Muscle layer of duodenum (tissue), 2 donors: ENCODE data around the gene NRXN2.
A peak's percentile ranks its signal among the peaks of the same experiment; 100 is the strongest.

Experiments
- H3K27ac ChIP-seq: one replicate; pipeline ENCODE4 v1.7.0; 2013; ENCODE audit warnings: mild to moderate bottlenecking, low read length
- H3K27me3 ChIP-seq: one replicate; pipeline ENCODE4 v1.7.0; 2013; ENCODE audit warnings: low read depth, mild to moderate bottlenecking, control low read depth, low read length
- H3K36me3 ChIP-seq, 2 donors: one replicate each; pipeline ENCODE4 v1.7.0; 2013; ENCODE audit warnings: low read length in 2 of 2, control low read depth in 1 of 2, mild to moderate bottlenecking in 1 of 2; ENCODE audit not compliant: insufficient read depth in 2 of 2, control insufficient read depth in 1 of 2
- H3K4me1 ChIP-seq, 2 donors: one replicate each; pipeline ENCODE4 v1.7.0; 2013; ENCODE audit warnings: low read length in 2 of 2, mild to moderate bottlenecking in 2 of 2, control low read depth in 1 of 2, moderate library complexity in 1 of 2; ENCODE audit not compliant: insufficient read depth in 2 of 2, control insufficient read depth in 1 of 2
- H3K4me3 ChIP-seq, 2 donors: one replicate each; pipeline ENCODE4 v1.7.0; 2013; ENCODE audit warnings: low read length in 2 of 2, low read depth in 1 of 2, mild to moderate bottlenecking in 1 of 2
- H3K9me3 ChIP-seq, 2 donors: one replicate each; pipeline ENCODE4 v1.7.0; 2013; ENCODE audit warnings: low read length in 2 of 2, control low read depth in 1 of 2, mild to moderate bottlenecking in 1 of 2; ENCODE audit not compliant: control insufficient read depth in 1 of 2
- donor health status: healthy.

NRXN2 gene

GRCh38 chr11:64611869-64612646, 110.9 kb downstream of the NRXN2 start:
- Histone ChIP-seq H3K4me3 (no peak overlapping the region), H3K36me3 (no peaks in the 10 kb centered on the region), H3K27ac (no peak overlapping the region), H3K27me3 (no peaks in the 10 kb centered on the region), H3K4me1 (no peaks in the 10 kb centered on the region), H3K9me3 (no peaks in the 10 kb centered on the region)

GRCh38 chr11:64611176-64611575, 111.8 kb downstream of the NRXN2 start:
- H3K36me3 ChIP-seq = no peaks in the 10 kb centered on the region
- H3K27me3 ChIP-seq = no peaks in the 10 kb centered on the region
- H3K27ac ChIP-seq = no peak overlapping the region
- H3K4me1 ChIP-seq = no peaks in the 10 kb centered on the region
- no peaks in the 10 kb centered on the region for H3K9me3 ChIP-seq
- no peak overlapping the region for H3K4me3 ChIP-seq

GRCh38 chr11:64610596-64610995, 112.4 kb downstream of the NRXN2 start:
- Histone ChIP-seq H3K36me3 (no peaks in the 10 kb centered on the region), H3K4me3 (no peak overlapping the region), H3K4me1 (no peaks in the 10 kb centered on the region), H3K27ac (no peak overlapping the region), H3K27me3 (no peaks in the 10 kb centered on the region), H3K9me3 (no peaks in the 10 kb centered on the region)

- Histone ChIP-seq H3K4me3 (no peak overlapping the region), H3K9me3 (no peaks in the 10 kb centered on the region), H3K4me1 (no peaks in the 10 kb centered on the region), H3K36me3 (no peaks in the 10 kb centered on the region), H3K27me3 (no peaks in the 10 kb centered on the region), H3K27ac (no peak overlapping the region)
Observed at GRCh38 chr11:64609436-64610047, 113.5 kb downstream of the NRXN2 start.

- no peaks in the 10 kb centered on the region for H3K36me3 ChIP-seq
- H3K4me1 ChIP-seq = no peaks in the 10 kb centered on the region
- no peak overlapping the region for H3K4me3 ChIP-seq
- H3K27ac ChIP-seq = no peak overlapping the region
- H3K9me3 ChIP-seq = no peaks in the 10 kb centered on the region
- no peaks in the 10 kb centered on the region for H3K27me3 ChIP-seq
Observed at GRCh38 chr11:64608636-64609035, 114.4 kb downstream of the NRXN2 start.

- no peaks in the 10 kb centered on the region for H3K27me3 ChIP-seq
- H3K27ac ChIP-seq = no peak overlapping the region
- H3K36me3 ChIP-seq = no peaks in the 10 kb centered on the region
- H3K4me1 ChIP-seq = no peaks in the 10 kb centered on the region
- H3K9me3 ChIP-seq = no peaks in the 10 kb centered on the region
- peak overlapping the region in 1 of 2 donors; percentile 31 for H3K4me3 ChIP-seq
Observed at GRCh38 chr11:64608046-64608445, 115.0 kb downstream of the NRXN2 start.

DNA sequence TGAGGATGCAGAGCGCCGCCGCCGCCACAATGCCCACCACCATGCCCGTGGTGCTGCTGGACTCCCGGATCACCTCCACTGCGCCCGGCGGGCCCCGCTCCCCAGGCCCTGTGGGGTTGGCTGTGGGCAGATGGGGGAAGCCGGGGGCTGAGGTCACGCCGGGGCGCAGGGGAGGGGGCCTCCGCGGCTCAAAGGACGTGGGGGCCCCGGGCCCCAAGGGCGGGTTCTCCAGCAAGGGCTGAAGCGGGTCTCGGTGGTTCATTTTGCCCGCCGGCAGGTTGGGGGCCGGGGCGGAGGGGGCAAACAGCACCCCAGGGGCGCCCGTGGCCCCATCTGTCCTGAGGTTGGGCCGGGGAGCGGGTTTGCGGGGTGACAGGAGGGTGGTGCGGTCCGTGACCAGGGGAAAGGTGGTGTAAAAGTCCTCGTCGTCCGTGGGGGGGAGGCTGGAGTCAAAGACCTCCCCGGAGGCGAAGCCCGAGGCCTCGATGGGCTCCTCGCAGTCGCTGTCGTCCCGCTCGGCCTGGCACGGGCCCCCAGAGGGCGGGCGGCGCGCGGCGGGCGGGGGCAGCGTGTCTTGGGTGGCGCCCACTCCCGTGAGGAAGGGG, 115.5 kb downstream of the NRXN2 start:
- H3K36me3 ChIP-seq = no peaks in the 10 kb centered on the region
- no peaks in the 10 kb centered on the region for H3K27me3 ChIP-seq
- peak overlapping the region in 1 of 2 donors; percentile 31 for H3K4me3 ChIP-seq
- H3K9me3 ChIP-seq = no peaks in the 10 kb centered on the region
- no peaks in the 10 kb centered on the region for H3K4me1 ChIP-seq
- no peak overlapping the region for H3K27ac ChIP-seq

GRCh38 chr11:64606796-64607380, 116.1 kb downstream of the NRXN2 start:
- Histone ChIP-seq H3K36me3 (no peaks in the 10 kb centered on the region), H3K27me3 (no peaks in the 10 kb centered on the region), H3K27ac (no peak overlapping the region), H3K4me1 (no peaks in the 10 kb centered on the region), H3K4me3 (no peak overlapping the region), H3K9me3 (no peaks in the 10 kb centered on the region)

DNA sequence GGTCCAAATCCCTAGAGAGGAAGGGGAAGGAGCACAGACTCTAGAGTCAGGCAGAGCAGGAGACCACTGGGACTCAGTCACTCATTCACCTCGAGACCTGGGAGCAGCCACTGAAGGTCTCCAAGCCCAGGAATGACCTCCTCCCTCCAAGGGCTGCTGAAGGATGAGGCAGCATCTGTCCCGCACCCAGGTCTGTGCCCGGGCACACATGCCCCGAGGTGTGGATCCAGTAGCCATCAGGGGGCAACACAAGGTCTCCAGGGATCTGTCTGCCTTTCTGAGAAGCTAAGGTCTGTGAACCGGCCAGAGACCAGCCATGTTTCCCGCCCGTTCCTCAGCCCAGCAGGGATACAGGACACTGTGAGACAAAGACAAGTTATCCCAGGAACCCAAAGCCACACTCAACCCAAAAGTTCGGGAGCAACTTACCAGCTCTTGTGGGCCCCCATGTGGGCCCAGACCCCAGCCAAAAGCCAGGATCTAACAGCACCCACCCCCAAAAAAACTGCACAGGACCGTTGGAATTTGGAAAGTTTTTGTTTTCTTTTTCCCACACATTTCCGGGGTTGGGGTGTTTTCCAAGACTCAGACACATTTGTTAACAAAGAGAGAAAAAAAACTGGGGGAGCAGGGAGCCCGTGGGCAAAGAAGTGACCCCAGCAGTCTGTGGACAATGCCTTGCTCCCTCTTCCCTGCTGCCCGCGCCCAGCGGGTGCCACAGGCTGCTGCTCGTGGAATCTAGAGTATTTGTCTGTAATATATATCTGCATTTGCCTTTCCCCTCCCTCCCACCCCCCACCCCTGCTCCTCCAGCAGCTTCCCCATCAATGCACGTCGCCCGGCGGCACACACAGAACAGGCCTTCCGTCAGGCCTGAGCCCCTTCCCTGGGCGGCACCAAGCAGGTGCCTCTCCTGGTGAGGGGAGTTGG, 117.1 kb downstream of the NRXN2 start:
- Histone ChIP-seq H3K36me3 (no peaks in the 10 kb centered on the region), H3K4me3 (no peak overlapping the region), H3K4me1 (no peaks in the 10 kb centered on the region), H3K9me3 (no peaks in the 10 kb centered on the region), H3K27me3 (no peaks in the 10 kb centered on the region), H3K27ac (no peak overlapping the region)

DNA sequence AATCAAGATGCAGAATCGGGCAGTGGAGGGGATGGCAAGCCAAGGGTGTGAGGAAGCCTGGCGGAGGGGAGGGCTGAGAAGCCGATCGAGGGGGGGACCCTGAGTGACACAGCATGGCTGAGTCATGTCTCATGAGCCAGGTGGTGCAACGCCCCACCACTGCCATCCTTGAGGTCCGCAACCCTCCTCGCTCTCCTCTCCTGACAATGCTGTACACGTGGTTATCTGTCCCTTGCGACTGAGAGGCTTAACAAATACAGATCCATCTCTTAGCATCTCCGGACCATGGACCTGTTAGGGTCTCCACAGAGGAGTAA, 117.8 kb downstream of the NRXN2 start:
- H3K9me3 ChIP-seq = no peaks in the 10 kb centered on the region
- no peaks in the 10 kb centered on the region for H3K4me1 ChIP-seq
- no peaks in the 10 kb centered on the region for H3K27me3 ChIP-seq
- no peaks in the 10 kb centered on the region for H3K36me3 ChIP-seq
- no peak overlapping the region for H3K27ac ChIP-seq
- no peak overlapping the region for H3K4me3 ChIP-seq
